GM12878 (cell line): ENCODE data around the gene SLC15A1. TPM values are rescaled to one million over a fixed set of nuclear protein-coding genes. Genes with fewer than 3 reads are reported as not detected.

Source experiments
- ATAC-seq: fragments of 200-7000 bp; cut with Tn5 transposase; 3 replicates; pipeline ENCODE4 v1.9.1; 2020; ENCODE audit warnings: mild to moderate bottlenecking, moderate library complexity
- BruUV-seq: library from RNA; stranded (reverse); fragments of 400-500 nt; replicated peaks from 2 replicates; lab custom pipeline; 2021; lab: Mats Ljungman, UMichigan
- CTCF ChIA-PET: fragments of 300-600 bp; sonication (Branson Sonifier 250); formaldehyde crosslinking; extraction: SDS; loops from one replicate; lab custom pipeline; 2021; ENCODE audit warnings: inconsistent platforms; lab: Yijun Ruan, JAX
- POLR2A ChIA-PET: fragments of 350-600 bp; formaldehyde crosslinking; extraction: SDS; loops from one replicate; lab custom pipeline; 2021; ENCODE audit warnings: inconsistent platforms; lab: Charles Lee
- RAD21 ChIA-PET: fragments of 300-600 bp; sonication (Branson Sonifier 250); formaldehyde crosslinking; loops from one replicate; lab custom pipeline; 2023; ENCODE audit warnings: antibody characterized with exemption; ENCODE audit not compliant: unreplicated experiment; lab: Charles Lee
- SMC1A ChIA-PET: fragments of 300-600 bp; sonication (Branson Sonifier 250); formaldehyde crosslinking; loops from one replicate; lab custom pipeline; 2023; ENCODE audit not compliant: unreplicated experiment, uncharacterized antibody; lab: Charles Lee
- DNase-seq: peaks from one replicate; pipeline ENCODE4 v3.0.0-alpha.2; 2011; ENCODE audit warnings: low read depth, low spot score
- FAIRE-seq: peaks from 3 replicates; lab custom pipeline; 2011; peaks lifted over from hg19 to GRCh38; lab: Jason Lieb, UNC
- H2AFZ ChIP-seq: 2 replicates; pipeline ENCODE4 v1.6.0; 2011; ENCODE audit warnings: low read depth, low read length, control low read depth; ENCODE audit not compliant: control insufficient read depth
- H3K27ac ChIP-seq: 2 replicates; pipeline ENCODE4 v1.5.1; 2011; ENCODE audit warnings: control low read depth; ENCODE audit not compliant: control insufficient read depth, insufficient read depth
- H3K27me3 ChIP-seq, 2 experiments: replicated peaks in 1 of 2; 2 replicates each; pipeline versions ENCODE4 v1.6.0 to v1.6.1; 2011; ENCODE audit warnings: low read length in 1 of 2; ENCODE audit not compliant: control insufficient read depth in 2 of 2, insufficient read depth in 2 of 2
- H3K36me3 ChIP-seq, 2 experiments: 2 replicates each; pipeline ENCODE4 v1.5.1; 2011; ENCODE audit warnings: low read length in 1 of 2; ENCODE audit not compliant: control insufficient read depth in 2 of 2, insufficient read depth in 2 of 2
- H3K4me1 ChIP-seq: 2 replicates; pipeline ENCODE4 v1.6.1; 2011; ENCODE audit warnings: mild to moderate bottlenecking, low read length, moderate library complexity, mixed read lengths; ENCODE audit not compliant: control insufficient read depth, insufficient read depth
- H3K4me2 ChIP-seq: 2 replicates; pipeline ENCODE4 v1.6.0; 2011; ENCODE audit warnings: control low read depth; ENCODE audit not compliant: control insufficient read depth, insufficient read depth
- H3K4me3 ChIP-seq: fragments of 200-600 bp; sonication (generic); 2 replicates; pipeline ENCODE4 v1.5.1; 2016
- H3K79me2 ChIP-seq: 2 replicates; pipeline ENCODE4 v1.6.0; 2011; ENCODE audit warnings: low read length; ENCODE audit not compliant: control insufficient read depth, insufficient read depth
- H3K9ac ChIP-seq: 2 replicates; pipeline ENCODE4 v1.8.0; 2011; ENCODE audit warnings: low read length, control low read depth, mixed read lengths; ENCODE audit not compliant: control insufficient read depth, insufficient read depth
- H3K9me3 ChIP-seq: replicated peaks from 3 replicates; pipeline ENCODE4 v1.5.1; 2011; ENCODE audit warnings: mild to moderate bottlenecking, low read length; ENCODE audit not compliant: control insufficient read depth, insufficient read depth
- H4K20me1 ChIP-seq: 2 replicates; pipeline ENCODE4 v1.6.0; 2011; ENCODE audit not compliant: control insufficient read depth, insufficient read depth
- NBN ChIP-seq: fragments of 450-650 bp; IDR thresholded peaks from 2 replicates; pipeline ENCODE4 v1.6.1; 2016
- SPI1 ChIP-seq: IDR thresholded peaks from 2 replicates; pipeline ENCODE4 v1.6.1; 2011; ENCODE audit warnings: low read depth, mild to moderate bottlenecking, low read length, moderate library complexity, borderline replicate concordance; ENCODE audit not compliant: insufficient read depth
- YBX1 ChIP-seq: fragments of 450-650 bp; IDR thresholded peaks from 2 replicates; pipeline ENCODE4 v1.6.1; 2016; ENCODE audit warnings: antibody characterized with exemption
- WGBS: methylation state at CpG from one replicate; pipeline ENCODE4 v1.1.6; 2016; ENCODE audit warnings: low lambda C conversion rate; ENCODE audit not compliant: insufficient replicate concordance, insufficient coverage; ENCODE audit errors: missing lambda C conversion rate; 5-methylcytosine and 5-hydroxymethylcytosine counted together
- in situ Hi-C: fragments of 300-500 bp; cut with MboI; formaldehyde crosslinking; loops from 9 replicates; pipeline ENCODE4 v1.14.3; 2018; ENCODE audit warnings: mixed read lengths
- intact Hi-C: fragments of 100-400 bp; cut with micrococcal nuclease; formaldehyde crosslinking; loops from one replicate; pipeline ENCODE4 v1.14.2; 2022; ENCODE audit not compliant: unreplicated experiment
- polyA plus RNA-seq, 11 experiments: library from polyadenylated mRNA; depleted of rRNA in 4 of 11; unstranded in 6 of 11; stranded (reverse) in 5 of 11; fragments of >200 nt; fragmentation: Nextera tagmentation in 4 of 11; fragmentation: Illumina TruSeq in 1 of 11; extraction: Ambion mirVana in 4 of 11; extraction: Trizol in 1 of 11; gene quantifications; 1 replicate in 1 of 11; 2 replicates in 10 of 11; pipeline versions ENCODE4 v1.2.1 to v1.2.3, GENCODE V29; 2011 to 2016; ENCODE audit warnings: inconsistent platforms in 2 of 11, missing spikeins in 2 of 11, low read depth in 1 of 11
- total RNA-seq, 4 experiments: library from RNA; depleted of rRNA in 3 of 4; stranded (reverse); fragments of >200 nt in 3 of 4; fragmentation: Illumina TruSeq in 1 of 4; extraction: Trizol in 1 of 4; gene quantifications; 2 replicates each; pipeline versions ENCODE4 v1.2.1 to v1.2.3, GENCODE V29; 2013 to 2021
- TF ChIP-seq, protein P1 (sequence below): fragments of 450-650 bp; IDR thresholded peaks from 2 replicates; pipeline ENCODE4 v1.6.1; 2016; ENCODE audit warnings: mild to moderate bottlenecking, moderate library complexity, borderline replicate concordance

SLC15A1 gene
- total and polyA plus RNA-seq, 10 of the 15 experiments (the other 5 are each of a cell fraction or from before 2014, with no cell fraction given): not detected

- no peak for FAIRE-seq
- TF ChIP-seq SPI1 (peak; percentile 89), NBN (no peak), YBX1 (no peak)
- TF ChIP-seq, protein P1, sequence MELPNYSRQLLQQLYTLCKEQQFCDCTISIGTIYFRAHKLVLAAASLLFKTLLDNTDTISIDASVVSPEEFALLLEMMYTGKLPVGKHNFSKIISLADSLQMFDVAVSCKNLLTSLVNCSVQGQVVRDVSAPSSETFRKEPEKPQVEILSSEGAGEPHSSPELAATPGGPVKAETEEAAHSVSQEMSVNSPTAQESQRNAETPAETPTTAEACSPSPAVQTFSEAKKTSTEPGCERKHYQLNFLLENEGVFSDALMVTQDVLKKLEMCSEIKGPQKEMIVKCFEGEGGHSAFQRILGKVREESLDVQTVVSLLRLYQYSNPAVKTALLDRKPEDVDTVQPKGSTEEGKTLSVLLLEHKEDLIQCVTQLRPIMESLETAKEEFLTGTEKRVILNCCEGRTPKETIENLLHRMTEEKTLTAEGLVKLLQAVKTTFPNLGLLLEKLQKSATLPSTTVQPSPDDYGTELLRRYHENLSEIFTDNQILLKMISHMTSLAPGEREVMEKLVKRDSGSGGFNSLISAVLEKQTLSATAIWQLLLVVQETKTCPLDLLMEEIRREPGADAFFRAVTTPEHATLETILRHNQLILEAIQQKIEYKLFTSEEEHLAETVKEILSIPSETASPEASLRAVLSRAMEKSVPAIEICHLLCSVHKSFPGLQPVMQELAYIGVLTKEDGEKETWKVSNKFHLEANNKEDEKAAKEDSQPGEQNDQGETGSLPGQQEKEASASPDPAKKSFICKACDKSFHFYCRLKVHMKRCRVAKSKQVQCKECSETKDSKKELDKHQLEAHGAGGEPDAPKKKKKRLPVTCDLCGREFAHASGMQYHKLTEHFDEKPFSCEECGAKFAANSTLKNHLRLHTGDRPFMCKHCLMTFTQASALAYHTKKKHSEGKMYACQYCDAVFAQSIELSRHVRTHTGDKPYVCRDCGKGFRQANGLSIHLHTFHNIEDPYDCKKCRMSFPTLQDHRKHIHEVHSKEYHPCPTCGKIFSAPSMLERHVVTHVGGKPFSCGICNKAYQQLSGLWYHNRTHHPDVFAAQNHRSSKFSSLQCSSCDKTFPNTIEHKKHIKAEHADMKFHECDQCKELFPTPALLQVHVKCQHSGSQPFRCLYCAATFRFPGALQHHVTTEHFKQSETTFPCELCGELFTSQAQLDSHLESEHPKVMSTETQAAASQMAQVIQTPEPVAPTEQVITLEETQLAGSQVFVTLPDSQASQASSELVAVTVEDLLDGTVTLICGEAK: no peak
- TF ChIP-seq, all 136 proteins: peak for 1
- Histone ChIP-seq H3K27ac (no peak overlapping the region), H3K79me2 (no peaks in the 10 kb centered on the region; the same call in 1 of the 2 replicates), H3K27me3 (0 out of 4 replicates have a peak, but pooled peaks cover 0 to 3% of the 10 kb centered on the region in 2 experiments), H3K4me1 (peaks cover 3% of the 10 kb centered on the region; the same call in 1 of the 2 replicates), H4K20me1 (no peaks in the 10 kb centered on the region), H3K4me3 (no peak overlapping the region), H3K9ac (no peak overlapping the region), H3K36me3 (no peaks in the 10 kb centered on the region), H3K9me3 (no peaks in the 10 kb centered on the region), H2AFZ (no peak overlapping the region), H3K4me2 (0 out of 2 replicates have a peak overlapping the region, but pooled peaks have one; percentile 7)
- intact Hi-C loops (loop anchor here (5.0 kb wide), 2 partner anchors 78 to 183 kb away; no protein-coding TSS in a partner anchor), in situ Hi-C loops (no loop called here)
- WGBS: 61% methylated on average over 12 of the region's 12 CpGs
- DNase-seq (no peak), ATAC-seq (no peak)
- ChIA-PET CTCF (interaction anchor here (5.2 to 6.7 kb wide), 2 partner anchors 182 to 206 kb away, joined by 54 to 135 read pairs; no protein-coding TSS in a partner anchor), RAD21 (interaction anchor here (0.7 to 5.2 kb wide), 3 partner anchors 23 to 204 kb away, joined by 3 to 89 read pairs (median 40); no protein-coding TSS in a partner anchor), SMC1A (interaction anchor here (1.0 to 5.0 kb wide), 4 partner anchors 11 to 204 kb away, joined by 3 to 66 read pairs (median 5); no protein-coding TSS in a partner anchor), POLR2A (no interaction called here)
- BruUV-seq: no TSS peak
These were observed 101.9 kb downstream of the SLC15A1 start for GRCh38 chr13:98650396-98651107.
